Caco-2 (cell line): ENCODE measurements around the gene STXBP2. TPM values are rescaled to one million over a fixed set of nuclear protein-coding genes. Genes with fewer than 3 reads are reported as not detected.

Source experiments
- BruUV-seq: library from RNA; stranded (reverse); fragments of 400-500 nt; replicated peaks from 2 replicates; lab custom pipeline; 2021; lab: Mats Ljungman, UMichigan
- CTCF ChIA-PET: fragments of 300-600 bp; sonication (Branson Sonifier 250); formaldehyde crosslinking; loops from one replicate; lab custom pipeline; 2022; ENCODE audit warnings: antibody characterized with exemption; lab: Charles Lee
- POLR2A ChIA-PET: fragments of 300-600 bp; sonication (Branson Sonifier 250); formaldehyde crosslinking; loops from one replicate; lab custom pipeline; 2022; ENCODE audit warnings: antibody characterized with exemption; lab: Charles Lee
- DNase-seq, 2 experiments: peaks; one replicate each; pipeline versions ENCODE4 v3.0.0 to v3.0.0-alpha.2; 2020 to 2022
- H3K27me3 ChIP-seq: replicated peaks from 2 replicates; pipeline ENCODE4 v1.6.0; 2011; ENCODE audit warnings: low read length; ENCODE audit not compliant: control insufficient read depth, insufficient read depth
- H3K36me3 ChIP-seq: 2 replicates; pipeline ENCODE4 v1.5.1; 2011; ENCODE audit warnings: low read length; ENCODE audit not compliant: control insufficient read depth, insufficient read depth
- H3K4me1 ChIP-seq: fragments of 250-450 bp; sonication (Bioruptor Pico); 2 replicates; pipeline ENCODE4 v1.5.1; 2020; ENCODE audit warnings: mild to moderate bottlenecking
- H3K4me3 ChIP-seq: 2 replicates; pipeline ENCODE4 v1.5.1; 2011; ENCODE audit warnings: low read depth, mild to moderate bottlenecking, control low read depth, low read length
- H3K9me3 ChIP-seq: fragments of 250-450 bp; sonication (Bioruptor Pico); 2 replicates; pipeline ENCODE4 v1.5.1; 2020; ENCODE audit warnings: mild to moderate bottlenecking, moderate library complexity
- H3K27ac Mint-ChIP-seq: one replicate; pipeline ENCODE4 v1.8.0; 2022; ENCODE audit warnings: mixed read lengths; ENCODE audit not compliant: unreplicated experiment
- H3K27me3 Mint-ChIP-seq: one replicate; pipeline ENCODE4 v1.8.0; 2022; ENCODE audit warnings: mixed read lengths; ENCODE audit not compliant: insufficient read depth, unreplicated experiment
- H3K36me3 Mint-ChIP-seq: one replicate; pipeline ENCODE4 v1.8.0; 2022; ENCODE audit warnings: mild to moderate bottlenecking, mixed read lengths; ENCODE audit not compliant: insufficient read depth, unreplicated experiment
- H3K4me1 Mint-ChIP-seq: one replicate; pipeline ENCODE4 v1.8.0; 2022; ENCODE audit warnings: low read depth, mixed read lengths; ENCODE audit not compliant: unreplicated experiment
- H3K4me3 Mint-ChIP-seq: one replicate; pipeline ENCODE4 v1.8.0; 2022; ENCODE audit warnings: mild to moderate bottlenecking, moderate library complexity, mixed read lengths; ENCODE audit not compliant: unreplicated experiment
- H3K9me3 Mint-ChIP-seq: one replicate; pipeline ENCODE4 v1.8.0; 2022; ENCODE audit warnings: mixed read lengths; ENCODE audit not compliant: unreplicated experiment
- CTCF ChIP-seq, 2 experiments: fragments of 200-600 bp in 1 of 2; IDR thresholded peaks; 1 replicate in 1 of 2; 2 replicates in 1 of 2; pipeline versions ENCODE4 v1.5.1 to v1.8.0; 2011 to 2022; ENCODE audit warnings: antibody characterized with exemption in 1 of 2, control low read depth in 1 of 2, inconsistent platforms in 1 of 2, low read depth in 1 of 2, low read length in 1 of 2, mild to moderate bottlenecking in 1 of 2, moderate library complexity in 1 of 2; ENCODE audit not compliant: insufficient read depth in 1 of 2, severe bottlenecking in 1 of 2, unreplicated experiment in 1 of 2
- intact Hi-C: fragments of 100-400 bp; cut with micrococcal nuclease; formaldehyde crosslinking; loops from one replicate; pipeline ENCODE4 v1.10.0; 2022; ENCODE audit not compliant: unreplicated experiment
- total RNA-seq: library from RNA; stranded (reverse); gene quantifications from 2 replicates; pipeline ENCODE4 v1.2.3, GENCODE V29; 2022

Gene STXBP2
- total RNA-seq, 1 experiment from 2014 or later, result 113 TPM

GRCh38 chr19:7657131-7657751 lies 20.3 kb downstream of the STXBP2 start:
- H3K4me1 ChIP-seq, result no peaks in the 10 kb centered on the region
- no peaks in the 10 kb centered on the region for H3K9me3 ChIP-seq
- no TSS peak for BruUV-seq
- H3K27ac Mint-ChIP-seq, result no peak overlapping the region
- H3K4me3 Mint-ChIP-seq, result no peak overlapping the region
- H3K27me3 ChIP-seq, result no peaks in the 10 kb centered on the region
- intact Hi-C loops, result no loop called here
- ChIA-PET CTCF (interaction anchor here (0.5 to 1.0 kb wide), 4 partner anchors 17 to 286 kb away, joined by 3 to 7 read pairs (median 4); no protein-coding TSS in a partner anchor), POLR2A (interaction anchor here (0.6 kb wide), 1 partner anchor 34 kb away, joined by 4 read pairs; no protein-coding TSS in a partner anchor)
- H3K36me3 ChIP-seq, result no peaks in the 10 kb centered on the region
- no peaks in the 10 kb centered on the region for H3K36me3 Mint-ChIP-seq
- no peaks in the 10 kb centered on the region for H3K9me3 Mint-ChIP-seq
- no peak for TF ChIP-seq CTCF (IDR thresholded peaks at IDR 0.05; ENCODE audit: insufficient read depth in 1 of 2, low read depth in 1 of 2, low read length in 1 of 2, severe bottlenecking in 1 of 2, unreplicated experiment in 1 of 2)
- H3K4me3 ChIP-seq, result no peak overlapping the region
- H3K27me3 Mint-ChIP-seq, result no peaks in the 10 kb centered on the region
- H3K4me1 Mint-ChIP-seq, result peaks cover 10% of the 10 kb centered on the region
- no peak for DNase-seq

- H3K9me3 Mint-ChIP-seq, result no peaks in the 10 kb centered on the region
- peaks cover under 1% of the 10 kb centered on the region for H3K4me1 Mint-ChIP-seq
- no TSS peak for BruUV-seq
- no peaks in the 10 kb centered on the region for H3K36me3 Mint-ChIP-seq
- POLR2A ChIA-PET, result no interaction called here
- no peaks in the 10 kb centered on the region for H3K9me3 ChIP-seq
- intact Hi-C loops, result no loop called here
- H3K27me3 Mint-ChIP-seq, result no peaks in the 10 kb centered on the region
- H3K36me3 ChIP-seq, result no peaks in the 10 kb centered on the region
- TF ChIP-seq CTCF (IDR thresholded peaks at IDR 0.05; ENCODE audit: insufficient read depth in 1 of 2, low read depth in 1 of 2, low read length in 1 of 2, severe bottlenecking in 1 of 2, unreplicated experiment in 1 of 2), result no peak
- H3K27ac Mint-ChIP-seq, result no peak overlapping the region
- no peaks in the 10 kb centered on the region for H3K4me1 ChIP-seq
- CTCF ChIA-PET, result no interaction called here
- H3K4me3 ChIP-seq, result no peak overlapping the region
- H3K27me3 ChIP-seq, result no peaks in the 10 kb centered on the region
- H3K4me3 Mint-ChIP-seq, result no peak overlapping the region
- no peak for DNase-seq
Observed at GRCh38 chr19:7658219-7658686, 21.3 kb downstream of the STXBP2 start.

- Mint-ChIP-seq H3K27ac (no peak overlapping the region), H3K36me3 (no peaks in the 10 kb centered on the region), H3K9me3 (no peaks in the 10 kb centered on the region), H3K4me3 (no peak overlapping the region), H3K27me3 (peaks cover 2% of the 10 kb centered on the region), H3K4me1 (no peaks in the 10 kb centered on the region)
- POLR2A ChIA-PET, result no interaction called here
- TF ChIP-seq CTCF (IDR thresholded peaks at IDR 0.05; ENCODE audit: insufficient read depth in 1 of 2, low read depth in 1 of 2, low read length in 1 of 2, severe bottlenecking in 1 of 2, unreplicated experiment in 1 of 2), result no peak
- CTCF ChIA-PET, result no interaction called here
- H3K36me3 ChIP-seq, result no peaks in the 10 kb centered on the region
- no peaks in the 10 kb centered on the region for H3K9me3 ChIP-seq
- H3K4me3 ChIP-seq, result no peak overlapping the region
- no peaks in the 10 kb centered on the region for H3K4me1 ChIP-seq
- no peaks in the 10 kb centered on the region for H3K27me3 ChIP-seq
- intact Hi-C loops, result no loop called here
- BruUV-seq, result no TSS peak
- no peak for DNase-seq
Observed at GRCh38 chr19:7661744-7662538, 25.0 kb downstream of the STXBP2 start.
